Thoracic aorta (tissue), 2 donors: ENCODE measurements around the gene DNAAF1. TPM values are rescaled to one million over a fixed set of nuclear protein-coding genes. Genes with fewer than 3 reads are reported as not detected.

Experiments used
- ATAC-seq: fragments of 150-250 bp; one replicate; pipeline ENCODE4 v1.8.0; 2017; ENCODE audit warnings: low read depth; ENCODE audit not compliant: insufficient number of reproducible peaks, low FRiP score
- DNase-seq: peaks from one replicate; pipeline ENCODE4 v3.0.0-alpha.2; 2020; ENCODE audit warnings: low spot score
- H3K27ac ChIP-seq, 2 donors: fragments of 200-600 bp; sonication (generic); 1 replicate in 1 of 2; 2 replicates in 1 of 2; pipeline ENCODE4 v1.5.1; 2016; ENCODE audit warnings: mild to moderate bottlenecking in 2 of 2, moderate library complexity in 2 of 2
- H3K27me3 ChIP-seq: fragments of 200-600 bp; sonication (generic); replicated peaks from 2 replicates; pipeline ENCODE4 v1.6.0; 2016; ENCODE audit warnings: mild to moderate bottlenecking; ENCODE audit not compliant: insufficient read depth
- H3K36me3 ChIP-seq: fragments of 200-600 bp; sonication (generic); one replicate; pipeline ENCODE4 v1.5.1; 2016
- H3K4me1 ChIP-seq, 2 donors: fragments of 200-600 bp; sonication (generic); 1 replicate in 1 of 2; 2 replicates in 1 of 2; pipeline versions ENCODE4 v1.5.1 to v1.6.0; 2016; ENCODE audit warnings: low read depth in 2 of 2, mild to moderate bottlenecking in 1 of 2; ENCODE audit not compliant: control insufficient read depth in 1 of 2
- H3K4me3 ChIP-seq: fragments of 200-600 bp; sonication (generic); 2 replicates; pipeline ENCODE4 v1.5.1; 2016; ENCODE audit warnings: mild to moderate bottlenecking
- H3K9me3 ChIP-seq: fragments of 200-600 bp; sonication (generic); 2 replicates; pipeline ENCODE4 v1.5.1; 2016
- CTCF ChIP-seq: fragments of 200-600 bp; sonication (generic); IDR thresholded peaks from one replicate; pipeline ENCODE4 v1.5.1; 2019; ENCODE audit warnings: antibody characterized with exemption
- total RNA-seq, 2 donors: library from RNA; depleted of rRNA; stranded (reverse); fragments of >200 nt; gene quantifications; one replicate each; pipeline versions ENCODE4 v1.1.0 to v1.2.3, GENCODE V29; 2016

The DNAAF1 gene
- total RNA-seq, result not detected

- no peaks in the 10 kb centered on the region for H3K27me3 ChIP-seq
- peak; percentile 53 for DNase-seq
- no peaks in the 10 kb centered on the region for H3K36me3 ChIP-seq
- peak; percentile 85 for ATAC-seq
- peak within 1 kb of the TSS; percentile 98 for H3K4me3 ChIP-seq
- H3K27ac ChIP-seq, result no peak within 1 kb of the TSS
- H3K4me1 ChIP-seq, result peaks cover 3 to 13% of the 10 kb centered on the region in 2 donors
- no peaks in the 10 kb centered on the region for H3K9me3 ChIP-seq
- TF ChIP-seq CTCF, result no peak
These were observed at the start of gene DNAAF1, which contains the start of gene HSDL1 for GRCh38 chr16:84144859-84145639. Gene DNAAF1, plus strand, starts transcription at chr16:84145308. Its CDS starts 133 bp downstream, at chr16:84145441. Gene HSDL1, minus strand, starts transcription at chr16:84145177. Its CDS starts 13,856 bp downstream, at chr16:84131321.

- ATAC-seq (no peak), DNase-seq (no peak)
- no peak for TF ChIP-seq CTCF
- no peaks in the 10 kb centered on the region for H3K9me3 ChIP-seq
- no peak overlapping the region for H3K4me3 ChIP-seq
- H3K27me3 ChIP-seq, result no peaks in the 10 kb centered on the region
- no peaks in the 10 kb centered on the region for H3K4me1 ChIP-seq
- peaks cover 52% of the 10 kb centered on the region for H3K36me3 ChIP-seq
- H3K27ac ChIP-seq, result no peak overlapping the region
These were observed 49.6 kb upstream of the DNAAF1 start for GRCh38 chr16:84095466-84095865.

DNA sequence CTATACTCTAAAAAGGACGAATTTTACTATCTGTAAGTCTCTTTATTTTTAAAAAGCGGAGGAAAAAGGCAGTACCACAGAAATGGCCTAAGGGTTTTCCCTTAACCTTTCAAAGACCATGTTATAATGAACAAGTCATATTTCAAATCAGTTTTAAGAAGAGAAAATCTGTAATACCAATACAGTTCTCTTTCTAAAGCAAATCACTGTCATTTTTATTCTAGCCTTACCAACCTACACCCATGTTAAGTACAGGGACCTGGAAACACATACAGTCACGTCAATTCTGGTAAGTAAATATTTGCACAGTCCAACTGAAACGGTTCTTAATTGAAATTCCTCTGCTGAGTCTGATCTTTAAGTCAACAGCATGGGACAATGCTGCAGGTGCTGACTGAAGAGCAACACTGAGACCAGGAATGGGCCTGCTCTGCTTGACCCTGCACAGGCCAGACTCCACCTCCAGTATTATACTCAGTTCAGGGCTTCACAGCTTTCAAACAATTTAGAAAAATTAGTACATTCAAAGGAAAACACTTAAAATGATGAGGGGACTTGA, 48.6 kb upstream of the DNAAF1 start:
- Histone ChIP-seq H3K4me3 (no peak overlapping the region), H3K27ac (no peak overlapping the region), H3K36me3 (peaks cover 50% of the 10 kb centered on the region), H3K4me1 (no peaks in the 10 kb centered on the region), H3K27me3 (no peaks in the 10 kb centered on the region), H3K9me3 (no peaks in the 10 kb centered on the region)
- ATAC-seq (no peak), DNase-seq (no peak)
- TF ChIP-seq CTCF, result no peak

GRCh38 chr16:84098939-84099338, 46.2 kb upstream of the DNAAF1 start:
- ATAC-seq, result no peak
- no peaks in the 10 kb centered on the region for H3K27me3 ChIP-seq
- TF ChIP-seq CTCF, result no peak
- no peak overlapping the region for H3K27ac ChIP-seq
- peaks cover 27% of the 10 kb centered on the region for H3K36me3 ChIP-seq
- H3K4me1 ChIP-seq, result peaks cover 4 to 7% of the 10 kb centered on the region in 2 donors
- no peak for DNase-seq
- H3K9me3 ChIP-seq, result no peaks in the 10 kb centered on the region
- H3K4me3 ChIP-seq, result no peak overlapping the region

DNA sequence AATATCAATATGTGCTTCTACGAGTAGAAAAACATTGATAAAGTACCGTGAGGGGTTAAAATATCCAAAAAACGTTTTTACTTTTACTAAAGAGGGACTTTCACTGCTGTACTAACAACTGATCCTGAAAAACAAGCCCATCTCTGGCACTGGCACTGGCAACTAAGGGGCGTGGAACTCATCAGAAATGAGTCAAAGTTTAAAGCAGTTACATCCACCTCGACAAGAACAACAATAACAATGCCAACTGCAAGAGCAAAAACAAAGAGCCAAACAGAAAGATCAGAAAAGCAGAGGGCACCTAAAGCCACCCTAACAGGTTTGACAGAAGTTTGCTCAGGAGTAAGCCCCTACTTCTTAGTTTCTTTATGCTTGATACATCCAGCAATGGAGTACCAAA, 41.4 kb upstream of the DNAAF1 start:
- Histone ChIP-seq H3K27me3 (no peaks in the 10 kb centered on the region), H3K4me3 (no peak overlapping the region), H3K36me3 (peaks cover 3% of the 10 kb centered on the region), H3K4me1 (peaks cover 5 to 7% of the 10 kb centered on the region in 2 donors), H3K27ac (no peak overlapping the region), H3K9me3 (no peaks in the 10 kb centered on the region)
- ATAC-seq (no peak), DNase-seq (no peak)
- no peak for TF ChIP-seq CTCF
